Endothelial cell of umbilical vein (primary cell): Measurements from ENCODE around the gene TNFAIP8L1.

ENCODE experiments used
- CTCF ChIP-seq, 2 donors: IDR thresholded peaks; 1 replicate in 1 of 2; 2 replicates in 1 of 2; pipeline ENCODE4 v1.5.1; 2011; ENCODE audit warnings: low read length in 2 of 2, mild to moderate bottlenecking in 2 of 2, moderate library complexity in 2 of 2, control low read depth in 1 of 2, inconsistent platforms in 1 of 2, low read depth in 1 of 2; ENCODE audit not compliant: insufficient read depth in 1 of 2; ENCODE audit errors: extremely low read depth in 1 of 2
- EZH2 ChIP-seq: IDR thresholded peaks from 2 replicates; pipeline ENCODE4 v1.6.1; 2012; ENCODE audit warnings: borderline replicate concordance, low read depth, mild to moderate bottlenecking, moderate library complexity, low read length, inconsistent platforms; ENCODE audit not compliant: severe bottlenecking
- MAX ChIP-seq: IDR thresholded peaks from 2 replicates; pipeline ENCODE4 v1.6.1; 2011; ENCODE audit not compliant: insufficient read depth, insufficient read length
- POLR2AphosphoS5 ChIP-seq: IDR thresholded peaks from 2 replicates; pipeline ENCODE4 v1.6.1; 2012; ENCODE audit warnings: low read depth, mild to moderate bottlenecking, control low read depth, low read length, moderate library complexity; ENCODE audit not compliant: insufficient read depth

GRCh38 chr19:4662812-4663211, 23.5 kb downstream of the TNFAIP8L1 start:
- TF ChIP-seq POLR2AphosphoS5: no peak
- TF ChIP-seq CTCF (IDR thresholded peaks at IDR 0.05; ENCODE audit: extremely low read depth in 1 of 2, insufficient read depth in 1 of 2, low read depth in 1 of 2, low read length in 2 of 2): no peak
- TF ChIP-seq MAX: no peak
- no peak for TF ChIP-seq EZH2
